HuH-7 (cell line): Measurements from ENCODE around the gene NAV2.

ENCODE experiments used
- DNase-seq: peaks from one replicate; pipeline ENCODE4 v3.0.0; 2011; ENCODE audit warnings: low spot score

The NAV2 gene

GRCh38 chr11:20037396-20038153, 324.9 kb downstream of the NAV2 start:
- DNase-seq: no peak

DNA sequence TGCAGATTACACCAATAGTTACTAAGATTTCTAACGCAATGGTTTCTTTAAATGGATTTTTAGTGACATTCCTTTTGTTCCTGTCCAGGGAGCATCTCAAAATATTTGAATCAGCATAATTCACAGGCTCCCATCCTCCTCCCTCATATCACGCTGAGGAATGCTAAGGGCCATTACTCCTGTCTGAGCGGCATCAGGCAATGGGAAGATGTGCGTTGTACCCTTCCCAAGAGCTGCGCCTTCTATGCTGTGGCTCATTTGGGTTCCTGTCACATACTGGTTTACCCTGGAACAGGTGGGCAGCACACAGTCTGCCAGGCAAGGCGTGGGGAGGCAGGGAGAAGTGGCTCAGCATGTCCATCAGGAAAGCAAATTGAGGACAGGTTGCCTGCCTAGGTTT, 325.8 kb downstream of the NAV2 start:
- DNase-seq: no peak

DNA sequence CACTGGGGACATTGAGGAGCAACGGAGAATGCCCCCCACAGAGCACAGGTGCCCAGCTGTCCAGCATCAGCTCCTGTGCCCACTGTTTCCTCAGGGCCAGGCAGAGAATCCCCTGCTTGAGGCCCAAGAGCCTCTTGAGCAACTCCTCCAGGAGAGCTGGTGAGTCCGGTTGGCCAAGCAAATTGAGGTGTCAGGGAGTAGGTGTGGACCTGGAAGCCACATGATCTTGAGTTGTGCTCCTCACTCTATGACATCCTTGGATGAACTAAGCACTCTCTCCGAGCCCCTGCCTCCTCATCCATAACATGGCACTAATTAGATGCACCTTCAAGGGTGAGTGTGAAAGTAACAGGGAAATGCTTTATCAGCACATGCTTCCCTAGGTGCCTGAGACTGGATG, 326.3 kb downstream of the NAV2 start:
- no peak for DNase-seq

GRCh38 chr11:20041499-20041898, 328.9 kb downstream of the NAV2 start:
- no peak for DNase-seq

- no peak for DNase-seq
These were observed 329.5 kb downstream of the NAV2 start for GRCh38 chr11:20042045-20042639.

- no peak for DNase-seq
These were observed 330.2 kb downstream of the NAV2 start for GRCh38 chr11:20042811-20043341.

DNA sequence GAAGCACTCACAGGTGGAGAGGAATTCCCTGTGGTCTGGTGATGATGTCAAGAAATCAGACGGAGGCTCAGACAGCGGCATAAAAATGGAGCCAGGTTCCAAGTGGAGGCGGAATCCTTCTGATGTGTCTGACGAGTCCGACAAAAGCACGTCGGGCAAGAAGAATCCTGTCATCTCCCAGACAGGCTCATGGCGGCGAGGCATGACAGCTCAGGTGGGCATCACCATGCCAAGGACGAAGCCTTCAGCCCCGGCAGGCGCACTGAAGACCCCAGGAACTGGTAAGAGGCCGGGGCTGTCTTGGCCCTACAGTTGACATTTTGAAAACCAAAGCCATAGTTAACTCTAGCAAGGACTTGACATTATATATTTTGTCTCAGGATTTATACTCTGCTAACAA, 331.4 kb downstream of the NAV2 start:
- no peak for DNase-seq

- DNase-seq: no peak
These were observed 332.6 kb downstream of the NAV2 start for GRCh38 chr11:20045098-20045688.

GRCh38 chr11:20046416-20046815, 333.8 kb downstream of the NAV2 start:
- no peak for DNase-seq

GRCh38 chr11:20047006-20047768, 334.6 kb downstream of the NAV2 start:
- DNase-seq: no peak

DNA sequence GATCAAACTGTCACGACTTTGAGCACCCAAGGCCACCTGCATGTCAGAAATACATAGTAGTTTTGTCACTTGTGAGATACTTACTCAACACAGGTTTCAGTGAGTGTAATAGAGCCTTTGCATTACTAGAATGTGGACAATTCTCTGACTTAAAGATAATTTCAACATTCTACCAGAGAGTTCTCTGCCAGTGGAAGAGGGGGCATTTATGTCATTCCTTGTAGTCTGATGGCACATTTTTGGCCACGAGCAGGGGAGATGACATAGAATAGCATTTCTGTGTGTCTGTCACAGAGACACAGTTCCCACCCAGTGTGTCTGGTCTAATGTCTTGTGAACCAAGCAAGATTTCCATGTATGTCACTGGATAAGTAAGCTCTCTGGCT, 335.1 kb downstream of the NAV2 start:
- no peak for DNase-seq

DNA sequence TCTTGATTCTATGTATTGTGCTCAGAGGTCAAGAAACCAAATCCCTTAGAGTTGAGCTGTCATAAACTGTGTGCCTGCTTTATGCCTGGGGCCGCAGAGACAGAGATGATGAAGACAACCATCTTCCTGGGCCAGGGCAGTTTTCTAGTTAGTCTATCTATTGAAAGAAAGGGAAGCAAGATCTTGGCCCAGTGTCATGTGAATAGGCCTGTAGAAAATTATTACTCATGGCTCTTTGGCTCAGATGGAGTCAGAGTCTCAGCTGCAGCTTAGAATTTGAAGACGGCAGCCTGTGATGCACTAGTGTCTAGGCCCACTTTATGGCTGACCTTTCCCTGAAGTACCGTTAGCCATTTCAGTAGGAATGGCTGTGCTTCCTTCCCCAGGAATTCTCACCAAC, 335.6 kb downstream of the NAV2 start:
- DNase-seq: no peak

DNA sequence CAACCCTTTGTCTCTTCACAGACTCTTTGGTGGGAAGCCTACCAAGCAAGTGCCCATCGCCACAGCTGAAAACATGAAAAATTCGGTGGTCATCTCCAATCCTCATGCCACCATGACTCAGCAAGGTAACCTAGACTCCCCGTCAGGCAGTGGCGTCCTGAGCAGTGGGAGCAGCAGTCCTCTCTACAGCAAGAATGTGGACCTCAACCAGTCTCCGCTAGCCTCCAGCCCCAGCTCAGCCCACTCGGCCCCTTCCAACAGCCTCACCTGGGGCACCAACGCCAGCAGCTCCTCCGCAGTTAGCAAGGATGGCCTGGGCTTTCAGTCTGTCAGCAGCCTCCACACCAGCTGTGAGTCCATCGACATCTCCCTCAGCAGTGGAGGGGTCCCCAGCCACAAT, 336.1 kb downstream of the NAV2 start:
- no peak for DNase-seq

GRCh38 chr11:20049231-20049630, 336.6 kb downstream of the NAV2 start:
- DNase-seq: no peak

- no peak for DNase-seq
These were observed 337.4 kb downstream of the NAV2 start for GRCh38 chr11:20050048-20050447.

DNA sequence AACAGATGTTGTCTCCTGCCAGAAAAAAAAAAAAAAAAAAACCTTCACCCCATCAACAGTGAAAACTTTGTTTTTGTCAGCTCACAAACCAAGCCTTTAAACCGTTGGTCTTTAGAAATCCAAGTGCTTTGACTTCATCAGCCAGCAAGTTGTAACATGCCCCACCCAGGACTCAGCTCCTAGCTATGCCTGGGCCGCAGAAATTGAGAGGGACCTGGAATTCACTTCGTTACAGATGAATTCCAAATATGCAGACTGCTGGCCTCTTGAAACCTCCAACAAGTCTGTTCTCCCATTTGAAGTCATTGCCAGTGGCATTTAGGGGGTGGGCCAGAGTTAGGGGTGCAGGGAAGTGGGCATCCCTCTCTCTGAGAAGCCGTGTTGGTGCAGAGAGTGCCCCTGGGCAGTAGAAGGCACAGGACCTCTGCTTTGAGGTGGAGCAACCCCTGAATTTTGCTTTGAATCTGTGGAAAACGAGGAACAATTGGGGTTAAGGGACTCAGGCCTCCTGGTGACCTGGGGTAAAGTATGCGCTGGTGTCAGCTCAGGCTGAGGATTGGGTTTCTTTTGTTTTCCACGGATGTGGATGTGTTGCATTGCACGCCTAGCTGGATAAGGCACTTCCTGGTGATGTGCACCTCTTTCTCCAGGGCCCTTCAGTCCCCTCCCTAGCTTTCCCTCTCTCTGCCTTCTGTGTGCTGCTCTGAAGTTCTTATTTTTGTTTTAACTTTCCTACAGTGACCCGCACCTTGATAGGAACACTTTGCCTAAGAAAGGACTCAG, 338.1 kb downstream of the NAV2 start:
- no peak for DNase-seq

DNA sequence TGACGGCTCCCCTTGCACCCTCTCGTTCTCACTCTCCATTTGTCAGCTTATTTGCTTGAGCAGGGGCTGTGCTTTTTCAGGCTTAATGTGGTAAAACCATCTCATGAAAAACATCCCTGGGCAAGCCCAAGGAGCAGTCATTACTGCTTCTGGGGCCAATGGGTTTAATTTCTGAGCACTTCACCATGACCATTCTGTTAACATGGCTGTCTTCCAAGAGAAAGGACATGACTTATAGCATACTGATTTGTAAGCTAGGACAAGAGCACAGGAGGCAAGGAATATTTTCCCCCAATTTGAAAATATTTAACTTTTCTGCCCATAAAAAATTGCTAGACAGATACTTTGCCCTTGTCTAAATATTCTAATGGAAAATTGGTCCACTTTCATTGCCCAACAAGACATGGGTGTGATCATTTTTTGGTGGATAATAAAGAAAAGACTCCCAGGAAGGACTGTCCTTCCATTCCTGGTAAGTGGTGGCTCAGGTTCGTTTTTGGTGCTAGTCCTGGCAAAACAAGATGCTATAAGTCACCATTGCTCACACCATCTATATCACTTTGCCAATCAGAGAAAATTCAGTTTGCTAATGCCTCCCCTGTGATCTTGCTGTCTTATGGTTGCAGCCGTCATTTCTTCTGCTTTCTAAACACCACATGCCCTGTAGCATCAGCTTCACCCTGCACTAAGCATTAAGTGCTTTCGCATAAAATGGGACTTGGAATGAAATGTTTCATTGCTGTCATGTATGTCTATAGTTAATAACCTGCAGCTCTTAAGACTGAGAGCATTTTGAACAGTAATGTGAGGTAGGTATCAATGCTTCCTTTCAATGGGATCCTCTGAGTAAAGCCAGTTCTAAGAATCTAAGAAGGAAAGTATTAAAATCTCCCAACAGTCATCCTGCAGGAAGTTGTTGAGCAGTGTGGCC, 339.1 kb downstream of the NAV2 start:
- DNase-seq: no peak

DNA sequence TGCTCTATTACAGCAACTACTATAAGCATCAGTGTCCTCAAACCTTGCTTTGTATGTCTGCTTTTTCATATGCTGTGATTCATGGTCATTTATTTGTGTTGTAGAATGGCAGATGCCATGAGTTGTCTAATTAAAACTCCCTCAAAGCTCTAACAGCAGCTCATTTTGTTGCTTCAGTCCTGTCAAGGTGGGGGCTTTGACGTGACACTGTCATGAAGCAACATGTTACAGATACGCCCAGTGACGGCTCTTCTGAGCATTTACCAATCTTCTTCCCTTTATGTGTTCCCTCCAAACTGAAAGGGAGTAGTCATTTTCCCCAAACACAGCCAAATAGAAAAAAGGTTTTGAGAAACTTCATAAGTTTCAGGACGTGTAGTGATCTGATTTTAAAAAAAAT, 340.9 kb downstream of the NAV2 start:
- DNase-seq: no peak

GRCh38 chr11:20054584-20054983, 341.9 kb downstream of the NAV2 start:
- no peak for DNase-seq

GRCh38 chr11:20055312-20055711, 342.7 kb downstream of the NAV2 start:
- DNase-seq: no peak
